K562 (cell line): ENCODE results near the gene BRSK1. TPM values are rescaled to one million over a fixed set of nuclear protein-coding genes. Genes with fewer than 3 reads are reported as not detected.

Experiments
- GATAD2A ChIP-seq: fragments of 450-650 bp; IDR thresholded peaks from 2 replicates; pipeline ENCODE4 v1.6.1; 2017
- HLTF ChIP-seq: fragments of 450-650 bp; IDR thresholded peaks from 2 replicates; pipeline ENCODE4 v1.6.1; 2016
- HSF4 ChIP-seq: fragments of 250-450 bp; sonication (Bioruptor Pico); IDR thresholded peaks from 2 replicates; pipeline ENCODE4 v2.1.2; 2022; ENCODE audit warnings: mild to moderate bottlenecking, moderate library complexity, borderline replicate concordance
- XRCC5 ChIP-seq: fragments of 200-400 bp; formaldehyde crosslinking; IDR thresholded peaks from 2 replicates; pipeline ENCODE4 v1.6.1; 2017; ENCODE audit warnings: low read depth, mild to moderate bottlenecking, low read length
- ZNF121 ChIP-seq: sonication (generic); formaldehyde crosslinking; conservative IDR thresholded peaks from 2 replicates; pipeline ENCODE4 v1.8.0; 2022; ENCODE audit warnings: missing genetic modification reagents
- polyA plus RNA-seq, 8 experiments: library from polyadenylated mRNA; depleted of rRNA in 4 of 8; stranded (reverse) in 5 of 8; unstranded in 3 of 8; fragments of >200 nt; fragmentation: Nextera tagmentation in 2 of 8; fragmentation: Illumina TruSeq in 1 of 8; extraction: Ambion mirVana in 2 of 8; extraction: Trizol in 1 of 8; gene quantifications; 2 replicates each; pipeline versions ENCODE4 v1.2.1 to v1.2.3, GENCODE V29; 2011 to 2014; ENCODE audit warnings: inconsistent platforms in 1 of 8, missing spikeins in 1 of 8
- total RNA-seq, 7 experiments: library from RNA; depleted of rRNA in 6 of 7; stranded (reverse); fragments of >200 nt in 6 of 7; fragmentation: Illumina TruSeq in 2 of 7; extraction: Trizol in 2 of 7; gene quantifications; 2 replicates each; pipeline versions ENCODE4 v1.2.1 to v1.2.3, GENCODE V29; 2011 to 2021; ENCODE audit warnings: low replicate concordance in 1 of 7
- TF ChIP-seq, protein P1 (sequence below): sonication (generic); formaldehyde crosslinking; IDR thresholded peaks from 2 replicates; pipeline ENCODE4 v1.8.1; 2023; ENCODE audit warnings: missing genetic modification reagents, mild to moderate bottlenecking, borderline replicate concordance
- TF ChIP-seq, protein P2 (sequence below): fragments of 200-600 bp; sonication (generic); IDR thresholded peaks from one replicate; pipeline ENCODE4 v1.6.1; 2012; ENCODE audit warnings: mild to moderate bottlenecking, low read depth, low read length, inconsistent platforms
- TF ChIP-seq, protein P3 (sequence below): fragments of 250-450 bp; sonication (Bioruptor Pico); IDR thresholded peaks from 2 replicates; pipeline ENCODE4 v1.5.0; 2021
- TF ChIP-seq, protein P4 (sequence below): fragments of 450-650 bp; IDR thresholded peaks from 2 replicates; pipeline ENCODE4 v1.6.1; 2016; ENCODE audit warnings: low read depth, mild to moderate bottlenecking, moderate library complexity

Gene BRSK1
- total and polyA plus RNA-seq, 9 of the 15 experiments (the other 6 are each of a cell fraction or from before 2014, with no cell fraction given), result 1.7 to 9.3 (median 3.8) TPM; not detected in 2

DNA sequence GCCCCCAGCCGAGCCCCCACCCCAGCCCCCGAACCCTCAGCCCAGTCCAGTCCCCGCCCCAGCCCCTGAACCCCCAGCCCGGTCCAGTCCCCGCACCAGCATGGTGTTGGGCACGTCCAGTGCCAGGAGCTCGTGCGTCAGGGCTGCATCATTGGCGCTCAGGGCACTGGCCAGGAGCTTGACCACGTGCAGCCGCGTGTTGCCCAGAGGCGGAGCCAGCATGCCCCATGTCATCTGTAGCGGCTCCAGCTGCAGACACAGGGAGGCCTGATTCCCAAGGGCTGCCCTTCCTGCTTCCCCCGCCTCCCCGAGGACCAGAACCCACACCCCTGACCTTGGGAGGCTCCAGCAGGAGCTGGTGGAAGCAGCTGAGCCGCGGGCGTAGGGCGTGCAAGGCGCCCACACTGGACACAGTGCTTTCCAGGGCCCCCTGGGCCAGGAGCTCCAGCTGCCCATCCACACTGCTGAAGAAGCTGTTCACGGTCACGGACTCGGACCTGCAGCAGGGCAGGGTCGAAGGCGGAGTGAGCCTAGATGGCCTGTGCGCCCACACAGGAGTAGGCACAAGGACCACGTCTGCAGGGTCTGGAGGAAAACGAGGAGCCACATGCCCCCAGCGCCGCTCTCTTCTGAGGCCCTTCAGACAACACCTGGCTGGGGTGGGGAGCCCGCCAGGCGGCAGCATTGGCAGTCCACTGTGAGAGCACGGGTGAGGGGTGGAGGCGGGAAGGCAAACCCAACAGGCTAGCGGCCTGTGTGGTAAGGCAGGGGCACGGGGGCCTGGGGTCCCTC is 42.5 kb upstream of the BRSK1 start (continued):
- TF ChIP-seq, protein P1, sequence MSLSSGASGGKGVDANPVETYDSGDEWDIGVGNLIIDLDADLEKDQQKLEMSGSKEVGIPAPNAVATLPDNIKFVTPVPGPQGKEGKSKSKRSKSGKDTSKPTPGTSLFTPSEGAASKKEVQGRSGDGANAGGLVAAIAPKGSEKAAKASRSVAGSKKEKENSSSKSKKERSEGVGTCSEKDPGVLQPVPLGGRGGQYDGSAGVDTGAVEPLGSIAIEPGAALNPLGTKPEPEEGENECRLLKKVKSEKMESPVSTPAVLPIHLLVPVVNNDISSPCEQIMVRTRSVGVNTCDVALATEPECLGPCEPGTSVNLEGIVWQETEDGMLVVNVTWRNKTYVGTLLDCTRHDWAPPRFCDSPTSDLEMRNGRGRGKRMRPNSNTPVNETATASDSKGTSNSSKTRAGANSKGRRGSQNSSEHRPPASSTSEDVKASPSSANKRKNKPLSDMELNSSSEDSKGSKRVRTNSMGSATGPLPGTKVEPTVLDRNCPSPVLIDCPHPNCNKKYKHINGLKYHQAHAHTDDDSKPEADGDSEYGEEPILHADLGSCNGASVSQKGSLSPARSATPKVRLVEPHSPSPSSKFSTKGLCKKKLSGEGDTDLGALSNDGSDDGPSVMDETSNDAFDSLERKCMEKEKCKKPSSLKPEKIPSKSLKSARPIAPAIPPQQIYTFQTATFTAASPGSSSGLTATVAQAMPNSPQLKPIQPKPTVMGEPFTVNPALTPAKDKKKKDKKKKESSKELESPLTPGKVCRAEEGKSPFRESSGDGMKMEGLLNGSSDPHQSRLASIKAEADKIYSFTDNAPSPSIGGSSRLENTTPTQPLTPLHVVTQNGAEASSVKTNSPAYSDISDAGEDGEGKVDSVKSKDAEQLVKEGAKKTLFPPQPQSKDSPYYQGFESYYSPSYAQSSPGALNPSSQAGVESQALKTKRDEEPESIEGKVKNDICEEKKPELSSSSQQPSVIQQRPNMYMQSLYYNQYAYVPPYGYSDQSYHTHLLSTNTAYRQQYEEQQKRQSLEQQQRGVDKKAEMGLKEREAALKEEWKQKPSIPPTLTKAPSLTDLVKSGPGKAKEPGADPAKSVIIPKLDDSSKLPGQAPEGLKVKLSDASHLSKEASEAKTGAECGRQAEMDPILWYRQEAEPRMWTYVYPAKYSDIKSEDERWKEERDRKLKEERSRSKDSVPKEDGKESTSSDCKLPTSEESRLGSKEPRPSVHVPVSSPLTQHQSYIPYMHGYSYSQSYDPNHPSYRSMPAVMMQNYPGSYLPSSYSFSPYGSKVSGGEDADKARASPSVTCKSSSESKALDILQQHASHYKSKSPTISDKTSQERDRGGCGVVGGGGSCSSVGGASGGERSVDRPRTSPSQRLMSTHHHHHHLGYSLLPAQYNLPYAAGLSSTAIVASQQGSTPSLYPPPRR (CRISPR knock-in tag), result no peak
- TF ChIP-seq ZNF121 (CRISPR knock-in tag) (no peak), HLTF (no peak), XRCC5 (no peak), GATAD2A (no peak), HSF4 (CRISPR knock-in tag) (no peak)
- TF ChIP-seq, protein P2, sequence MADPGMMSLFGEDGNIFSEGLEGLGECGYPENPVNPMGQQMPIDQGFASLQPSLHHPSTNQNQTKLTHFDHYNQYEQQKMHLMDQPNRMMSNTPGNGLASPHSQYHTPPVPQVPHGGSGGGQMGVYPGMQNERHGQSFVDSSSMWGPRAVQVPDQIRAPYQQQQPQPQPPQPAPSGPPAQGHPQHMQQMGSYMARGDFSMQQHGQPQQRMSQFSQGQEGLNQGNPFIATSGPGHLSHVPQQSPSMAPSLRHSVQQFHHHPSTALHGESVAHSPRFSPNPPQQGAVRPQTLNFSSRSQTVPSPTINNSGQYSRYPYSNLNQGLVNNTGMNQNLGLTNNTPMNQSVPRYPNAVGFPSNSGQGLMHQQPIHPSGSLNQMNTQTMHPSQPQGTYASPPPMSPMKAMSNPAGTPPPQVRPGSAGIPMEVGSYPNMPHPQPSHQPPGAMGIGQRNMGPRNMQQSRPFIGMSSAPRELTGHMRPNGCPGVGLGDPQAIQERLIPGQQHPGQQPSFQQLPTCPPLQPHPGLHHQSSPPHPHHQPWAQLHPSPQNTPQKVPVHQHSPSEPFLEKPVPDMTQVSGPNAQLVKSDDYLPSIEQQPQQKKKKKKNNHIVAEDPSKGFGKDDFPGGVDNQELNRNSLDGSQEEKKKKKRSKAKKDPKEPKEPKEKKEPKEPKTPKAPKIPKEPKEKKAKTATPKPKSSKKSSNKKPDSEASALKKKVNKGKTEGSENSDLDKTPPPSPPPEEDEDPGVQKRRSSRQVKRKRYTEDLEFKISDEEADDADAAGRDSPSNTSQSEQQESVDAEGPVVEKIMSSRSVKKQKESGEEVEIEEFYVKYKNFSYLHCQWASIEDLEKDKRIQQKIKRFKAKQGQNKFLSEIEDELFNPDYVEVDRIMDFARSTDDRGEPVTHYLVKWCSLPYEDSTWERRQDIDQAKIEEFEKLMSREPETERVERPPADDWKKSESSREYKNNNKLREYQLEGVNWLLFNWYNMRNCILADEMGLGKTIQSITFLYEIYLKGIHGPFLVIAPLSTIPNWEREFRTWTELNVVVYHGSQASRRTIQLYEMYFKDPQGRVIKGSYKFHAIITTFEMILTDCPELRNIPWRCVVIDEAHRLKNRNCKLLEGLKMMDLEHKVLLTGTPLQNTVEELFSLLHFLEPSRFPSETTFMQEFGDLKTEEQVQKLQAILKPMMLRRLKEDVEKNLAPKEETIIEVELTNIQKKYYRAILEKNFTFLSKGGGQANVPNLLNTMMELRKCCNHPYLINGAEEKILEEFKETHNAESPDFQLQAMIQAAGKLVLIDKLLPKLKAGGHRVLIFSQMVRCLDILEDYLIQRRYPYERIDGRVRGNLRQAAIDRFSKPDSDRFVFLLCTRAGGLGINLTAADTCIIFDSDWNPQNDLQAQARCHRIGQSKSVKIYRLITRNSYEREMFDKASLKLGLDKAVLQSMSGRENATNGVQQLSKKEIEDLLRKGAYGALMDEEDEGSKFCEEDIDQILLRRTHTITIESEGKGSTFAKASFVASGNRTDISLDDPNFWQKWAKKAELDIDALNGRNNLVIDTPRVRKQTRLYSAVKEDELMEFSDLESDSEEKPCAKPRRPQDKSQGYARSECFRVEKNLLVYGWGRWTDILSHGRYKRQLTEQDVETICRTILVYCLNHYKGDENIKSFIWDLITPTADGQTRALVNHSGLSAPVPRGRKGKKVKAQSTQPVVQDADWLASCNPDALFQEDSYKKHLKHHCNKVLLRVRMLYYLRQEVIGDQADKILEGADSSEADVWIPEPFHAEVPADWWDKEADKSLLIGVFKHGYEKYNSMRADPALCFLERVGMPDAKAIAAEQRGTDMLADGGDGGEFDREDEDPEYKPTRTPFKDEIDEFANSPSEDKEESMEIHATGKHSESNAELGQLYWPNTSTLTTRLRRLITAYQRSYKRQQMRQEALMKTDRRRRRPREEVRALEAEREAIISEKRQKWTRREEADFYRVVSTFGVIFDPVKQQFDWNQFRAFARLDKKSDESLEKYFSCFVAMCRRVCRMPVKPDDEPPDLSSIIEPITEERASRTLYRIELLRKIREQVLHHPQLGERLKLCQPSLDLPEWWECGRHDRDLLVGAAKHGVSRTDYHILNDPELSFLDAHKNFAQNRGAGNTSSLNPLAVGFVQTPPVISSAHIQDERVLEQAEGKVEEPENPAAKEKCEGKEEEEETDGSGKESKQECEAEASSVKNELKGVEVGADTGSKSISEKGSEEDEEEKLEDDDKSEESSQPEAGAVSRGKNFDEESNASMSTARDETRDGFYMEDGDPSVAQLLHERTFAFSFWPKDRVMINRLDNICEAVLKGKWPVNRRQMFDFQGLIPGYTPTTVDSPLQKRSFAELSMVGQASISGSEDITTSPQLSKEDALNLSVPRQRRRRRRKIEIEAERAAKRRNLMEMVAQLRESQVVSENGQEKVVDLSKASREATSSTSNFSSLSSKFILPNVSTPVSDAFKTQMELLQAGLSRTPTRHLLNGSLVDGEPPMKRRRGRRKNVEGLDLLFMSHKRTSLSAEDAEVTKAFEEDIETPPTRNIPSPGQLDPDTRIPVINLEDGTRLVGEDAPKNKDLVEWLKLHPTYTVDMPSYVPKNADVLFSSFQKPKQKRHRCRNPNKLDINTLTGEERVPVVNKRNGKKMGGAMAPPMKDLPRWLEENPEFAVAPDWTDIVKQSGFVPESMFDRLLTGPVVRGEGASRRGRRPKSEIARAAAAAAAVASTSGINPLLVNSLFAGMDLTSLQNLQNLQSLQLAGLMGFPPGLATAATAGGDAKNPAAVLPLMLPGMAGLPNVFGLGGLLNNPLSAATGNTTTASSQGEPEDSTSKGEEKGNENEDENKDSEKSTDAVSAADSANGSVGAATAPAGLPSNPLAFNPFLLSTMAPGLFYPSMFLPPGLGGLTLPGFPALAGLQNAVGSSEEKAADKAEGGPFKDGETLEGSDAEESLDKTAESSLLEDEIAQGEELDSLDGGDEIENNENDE, result no peak
- TF ChIP-seq, protein P3, sequence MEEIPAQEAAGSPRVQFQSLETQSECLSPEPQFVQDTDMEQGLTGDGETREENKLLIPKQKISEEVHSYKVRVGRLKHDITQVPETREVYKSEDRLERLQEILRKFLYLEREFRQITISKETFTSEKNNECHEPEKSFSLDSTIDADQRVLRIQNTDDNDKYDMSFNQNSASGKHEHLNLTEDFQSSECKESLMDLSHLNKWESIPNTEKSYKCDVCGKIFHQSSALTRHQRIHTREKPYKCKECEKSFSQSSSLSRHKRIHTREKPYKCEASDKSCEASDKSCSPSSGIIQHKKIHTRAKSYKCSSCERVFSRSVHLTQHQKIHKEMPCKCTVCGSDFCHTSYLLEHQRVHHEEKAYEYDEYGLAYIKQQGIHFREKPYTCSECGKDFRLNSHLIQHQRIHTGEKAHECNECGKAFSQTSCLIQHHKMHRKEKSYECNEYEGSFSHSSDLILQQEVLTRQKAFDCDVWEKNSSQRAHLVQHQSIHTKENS, result no peak
- TF ChIP-seq, protein P4, sequence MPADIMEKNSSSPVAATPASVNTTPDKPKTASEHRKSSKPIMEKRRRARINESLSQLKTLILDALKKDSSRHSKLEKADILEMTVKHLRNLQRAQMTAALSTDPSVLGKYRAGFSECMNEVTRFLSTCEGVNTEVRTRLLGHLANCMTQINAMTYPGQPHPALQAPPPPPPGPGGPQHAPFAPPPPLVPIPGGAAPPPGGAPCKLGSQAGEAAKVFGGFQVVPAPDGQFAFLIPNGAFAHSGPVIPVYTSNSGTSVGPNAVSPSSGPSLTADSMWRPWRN, result no peak
